K562 (cell line): ENCODE results near the gene AIG1. TPM values are rescaled to one million over a fixed set of nuclear protein-coding genes. Genes with fewer than 3 reads are reported as not detected.

Experiments
- BACH1 ChIP-seq: fragments of 200-800 bp; sonication (Bioruptor generic); IDR thresholded peaks from 2 replicates; pipeline ENCODE4 v1.6.1; 2016; ENCODE audit warnings: missing genetic modification characterization, missing compliant biosample characterization
- ELF1 ChIP-seq: fragments of 200-800 bp; sonication (Bioruptor generic); IDR thresholded peaks from 2 replicates; pipeline ENCODE4 v1.6.1; 2016; ENCODE audit warnings: missing genetic modification characterization, missing compliant biosample characterization
- SP2 ChIP-seq: IDR thresholded peaks from 2 replicates; pipeline ENCODE4 v1.6.1; 2011; ENCODE audit warnings: mild to moderate bottlenecking, low read depth, low read length, moderate library complexity; ENCODE audit not compliant: poor library complexity, severe bottlenecking; ENCODE audit errors: extremely low read depth
- polyA plus RNA-seq, 8 experiments: library from polyadenylated mRNA; depleted of rRNA in 4 of 8; stranded (reverse) in 5 of 8; unstranded in 3 of 8; fragments of >200 nt; fragmentation: Nextera tagmentation in 2 of 8; fragmentation: Illumina TruSeq in 1 of 8; extraction: Ambion mirVana in 2 of 8; extraction: Trizol in 1 of 8; gene quantifications; 2 replicates each; pipeline versions ENCODE4 v1.2.1 to v1.2.3, GENCODE V29; 2011 to 2014; ENCODE audit warnings: inconsistent platforms in 1 of 8, missing spikeins in 1 of 8
- total RNA-seq, 7 experiments: library from RNA; depleted of rRNA in 6 of 7; stranded (reverse); fragments of >200 nt in 6 of 7; fragmentation: Illumina TruSeq in 2 of 7; extraction: Trizol in 2 of 7; gene quantifications; 2 replicates each; pipeline versions ENCODE4 v1.2.1 to v1.2.3, GENCODE V29; 2011 to 2021; ENCODE audit warnings: low replicate concordance in 1 of 7
- TF ChIP-seq, protein P1 (sequence below): fragments of 450-650 bp; IDR thresholded peaks from 2 replicates; pipeline ENCODE4 v1.6.1; 2016; ENCODE audit warnings: missing biosample characterization, missing genetic modification characterization
- TF ChIP-seq, protein P2 (sequence below): fragments of 450-650 bp; IDR thresholded peaks from 2 replicates; pipeline ENCODE4 v1.6.1; 2018; ENCODE audit not compliant: partially characterized antibody
- TF ChIP-seq, protein P3 (sequence below): sonication (generic); formaldehyde crosslinking; IDR thresholded peaks from 2 replicates; pipeline ENCODE4 v1.4.0; 2020; ENCODE audit warnings: mild to moderate bottlenecking, missing genetic modification reagents

Gene AIG1
- total and polyA plus RNA-seq, 9 of the 15 experiments (the other 6 are each of a cell fraction or from before 2014, with no cell fraction given), result 74.8 to 333 (median 127) TPM

DNA sequence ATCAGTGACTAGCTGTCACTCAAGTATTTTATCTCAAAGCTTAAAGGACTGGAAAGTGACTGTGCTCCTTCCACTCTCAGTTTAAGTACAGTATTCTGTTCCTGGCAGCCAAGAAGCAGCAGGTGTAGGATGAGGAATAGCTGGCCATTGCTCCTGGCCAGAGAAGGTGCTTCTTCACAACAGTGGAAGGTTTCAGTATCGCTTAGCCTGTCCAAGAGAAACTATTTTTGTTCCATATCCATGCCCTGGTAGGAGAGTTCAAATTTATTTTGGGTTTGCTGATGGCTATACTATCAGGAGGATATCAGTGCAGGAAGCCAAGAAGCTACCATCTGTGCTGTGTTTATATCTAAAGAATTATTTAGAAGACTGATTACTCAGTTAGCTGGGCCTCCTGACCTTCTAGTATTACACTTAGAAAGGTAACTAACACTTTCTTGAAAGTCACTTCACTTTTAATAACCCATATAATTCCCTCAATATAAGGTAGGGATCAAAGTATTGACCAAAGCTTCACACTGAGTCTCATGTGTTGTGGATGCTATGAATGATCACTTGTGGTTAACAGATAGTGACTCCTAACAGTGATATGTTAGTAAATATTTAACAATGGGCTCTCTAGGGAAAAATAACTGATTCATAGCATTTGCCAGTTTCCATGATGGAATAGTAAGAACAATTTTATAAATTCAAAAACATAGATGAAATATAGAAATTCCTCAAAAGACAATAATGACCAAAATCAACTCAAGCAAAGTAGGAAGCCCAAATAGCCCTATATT, 99.9 kb downstream of the AIG1 start (continued):
- TF ChIP-seq, protein P1, sequence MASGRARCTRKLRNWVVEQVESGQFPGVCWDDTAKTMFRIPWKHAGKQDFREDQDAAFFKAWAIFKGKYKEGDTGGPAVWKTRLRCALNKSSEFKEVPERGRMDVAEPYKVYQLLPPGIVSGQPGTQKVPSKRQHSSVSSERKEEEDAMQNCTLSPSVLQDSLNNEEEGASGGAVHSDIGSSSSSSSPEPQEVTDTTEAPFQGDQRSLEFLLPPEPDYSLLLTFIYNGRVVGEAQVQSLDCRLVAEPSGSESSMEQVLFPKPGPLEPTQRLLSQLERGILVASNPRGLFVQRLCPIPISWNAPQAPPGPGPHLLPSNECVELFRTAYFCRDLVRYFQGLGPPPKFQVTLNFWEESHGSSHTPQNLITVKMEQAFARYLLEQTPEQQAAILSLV (tag), result no peak
- no peak for TF ChIP-seq BACH1 (tag)
- TF ChIP-seq, protein P2, sequence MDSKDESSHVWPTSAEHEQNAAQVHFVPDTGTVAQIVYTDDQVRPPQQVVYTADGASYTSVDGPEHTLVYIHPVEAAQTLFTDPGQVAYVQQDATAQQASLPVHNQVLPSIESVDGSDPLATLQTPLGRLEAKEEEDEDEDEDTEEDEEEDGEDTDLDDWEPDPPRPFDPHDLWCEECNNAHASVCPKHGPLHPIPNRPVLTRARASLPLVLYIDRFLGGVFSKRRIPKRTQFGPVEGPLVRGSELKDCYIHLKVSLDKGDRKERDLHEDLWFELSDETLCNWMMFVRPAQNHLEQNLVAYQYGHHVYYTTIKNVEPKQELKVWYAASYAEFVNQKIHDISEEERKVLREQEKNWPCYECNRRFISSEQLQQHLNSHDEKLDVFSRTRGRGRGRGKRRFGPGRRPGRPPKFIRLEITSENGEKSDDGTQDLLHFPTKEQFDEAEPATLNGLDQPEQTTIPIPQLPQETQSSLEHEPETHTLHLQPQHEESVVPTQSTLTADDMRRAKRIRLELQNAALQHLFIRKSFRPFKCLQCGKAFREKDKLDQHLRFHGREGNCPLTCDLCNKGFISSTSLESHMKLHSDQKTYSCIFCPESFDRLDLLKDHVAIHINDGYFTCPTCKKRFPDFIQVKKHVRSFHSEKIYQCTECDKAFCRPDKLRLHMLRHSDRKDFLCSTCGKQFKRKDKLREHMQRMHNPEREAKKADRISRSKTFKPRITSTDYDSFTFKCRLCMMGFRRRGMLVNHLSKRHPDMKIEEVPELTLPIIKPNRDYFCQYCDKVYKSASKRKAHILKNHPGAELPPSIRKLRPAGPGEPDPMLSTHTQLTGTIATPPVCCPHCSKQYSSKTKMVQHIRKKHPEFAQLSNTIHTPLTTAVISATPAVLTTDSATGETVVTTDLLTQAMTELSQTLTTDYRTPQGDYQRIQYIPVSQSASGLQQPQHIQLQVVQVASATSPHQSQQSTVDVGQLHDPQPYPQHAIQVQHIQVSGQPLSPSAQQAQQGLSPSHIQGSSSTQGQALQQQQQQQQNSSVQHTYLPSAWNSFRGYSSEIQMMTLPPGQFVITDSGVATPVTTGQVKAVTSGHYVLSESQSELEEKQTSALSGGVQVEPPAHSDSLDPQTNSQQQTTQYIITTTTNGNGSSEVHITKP, result no peak
- TF ChIP-seq, protein P3, sequence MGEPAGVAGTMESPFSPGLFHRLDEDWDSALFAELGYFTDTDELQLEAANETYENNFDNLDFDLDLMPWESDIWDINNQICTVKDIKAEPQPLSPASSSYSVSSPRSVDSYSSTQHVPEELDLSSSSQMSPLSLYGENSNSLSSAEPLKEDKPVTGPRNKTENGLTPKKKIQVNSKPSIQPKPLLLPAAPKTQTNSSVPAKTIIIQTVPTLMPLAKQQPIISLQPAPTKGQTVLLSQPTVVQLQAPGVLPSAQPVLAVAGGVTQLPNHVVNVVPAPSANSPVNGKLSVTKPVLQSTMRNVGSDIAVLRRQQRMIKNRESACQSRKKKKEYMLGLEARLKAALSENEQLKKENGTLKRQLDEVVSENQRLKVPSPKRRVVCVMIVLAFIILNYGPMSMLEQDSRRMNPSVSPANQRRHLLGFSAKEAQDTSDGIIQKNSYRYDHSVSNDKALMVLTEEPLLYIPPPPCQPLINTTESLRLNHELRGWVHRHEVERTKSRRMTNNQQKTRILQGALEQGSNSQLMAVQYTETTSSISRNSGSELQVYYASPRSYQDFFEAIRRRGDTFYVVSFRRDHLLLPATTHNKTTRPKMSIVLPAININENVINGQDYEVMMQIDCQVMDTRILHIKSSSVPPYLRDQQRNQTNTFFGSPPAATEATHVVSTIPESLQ (CRISPR knock-in tag), result no peak
- TF ChIP-seq SP2, result no peak
- TF ChIP-seq ELF1 (tag), result no peak
